Right atrium auricular region (tissue), 2 donors: Measurements from ENCODE around the gene RBMS1. TPM values are rescaled to one million over a fixed set of nuclear protein-coding genes. Genes with fewer than 3 reads are reported as not detected.
A peak's percentile ranks its signal among the peaks of the same experiment; 100 is the strongest.

Experiments used
- DNase-seq: peaks from one replicate; pipeline ENCODE4 v3.0.0-alpha.2; 2019; ENCODE audit warnings: low spot score
- H3K27ac ChIP-seq, 2 donors: fragments of 200-600 bp; sonication (generic); 1 replicate in 1 of 2; 2 replicates in 1 of 2; pipeline ENCODE4 v1.5.1; 2016 to 2019
- H3K27me3 ChIP-seq, 2 donors: fragments of 200-600 bp; sonication (generic); one replicate each; pipeline versions ENCODE4 v1.5.1 to v1.6.0; 2017 to 2019
- H3K36me3 ChIP-seq: fragments of 200-600 bp; sonication (generic); one replicate; pipeline ENCODE4 v1.5.1; 2016
- H3K4me1 ChIP-seq, 2 donors: fragments of 200-600 bp; sonication (generic); one replicate each; pipeline versions ENCODE4 v1.5.1 to v1.6.0; 2017 to 2019
- H3K4me3 ChIP-seq, 2 donors: fragments of 200-600 bp; sonication (generic); 1 replicate in 1 of 2; 2 replicates in 1 of 2; pipeline ENCODE4 v1.5.1; 2017 to 2019; ENCODE audit warnings: mild to moderate bottlenecking in 1 of 2, moderate library complexity in 1 of 2
- H3K9me3 ChIP-seq, 2 donors: fragments of 200-600 bp; sonication (generic); one replicate each; pipeline ENCODE4 v1.5.1; 2019
- CTCF ChIP-seq, 2 donors: fragments of 200-600 bp; sonication (generic); IDR thresholded peaks; one replicate each; pipeline ENCODE4 v1.5.1; 2019; ENCODE audit warnings: antibody characterized with exemption in 2 of 2
- total RNA-seq, 2 donors: library from RNA; depleted of rRNA; stranded (reverse); fragments of >200 nt; gene quantifications; one replicate each; pipeline ENCODE4 v1.1.0, GENCODE V29; 2016

Gene RBMS1
- total RNA-seq, 2 donors from 2014 or later: 52.3 to 57.0 TPM

DNA sequence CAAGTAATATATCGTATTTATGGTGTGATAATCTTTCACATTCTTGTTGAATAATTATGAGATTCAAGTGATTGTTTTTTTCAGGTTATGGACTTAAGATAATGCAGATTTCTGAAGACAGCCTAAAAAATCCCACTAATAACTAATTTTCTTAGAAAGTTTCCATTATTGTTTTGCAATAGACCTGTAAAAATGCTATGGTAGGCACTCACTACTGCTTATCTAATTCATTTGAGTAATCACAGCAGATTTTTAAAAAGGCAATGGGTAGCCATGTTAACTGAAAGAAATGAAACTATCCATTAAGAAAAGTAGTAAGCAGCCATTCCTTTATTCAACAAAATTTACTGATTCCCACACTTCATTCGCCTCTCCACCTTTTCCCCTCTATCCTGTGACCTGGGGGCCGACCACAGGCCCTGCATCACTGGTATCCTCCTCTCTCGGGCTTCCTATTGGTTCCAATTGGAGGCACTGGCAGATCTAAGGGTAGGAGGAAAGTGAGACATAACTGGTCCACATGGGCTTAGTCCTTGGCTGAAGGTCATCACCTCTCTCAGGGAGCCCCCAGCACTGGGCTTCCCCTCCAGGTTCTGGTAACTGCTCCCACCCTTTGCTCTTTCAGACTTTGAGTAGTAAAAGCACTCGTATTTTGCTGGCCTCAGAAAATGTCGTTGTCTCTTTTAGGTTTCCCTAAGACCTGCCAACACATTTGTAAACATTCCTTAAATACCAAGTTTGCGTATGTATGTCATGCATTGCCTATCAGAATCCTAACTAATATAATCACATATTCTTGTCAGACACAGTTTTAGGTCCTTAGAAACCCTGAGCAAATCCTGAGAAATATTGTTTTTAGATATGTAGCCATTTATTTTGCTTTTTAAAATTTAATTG is 18.5 kb downstream of the RBMS1 start:
- H3K9me3 ChIP-seq: no peaks in the 10 kb centered on the region
- TF ChIP-seq CTCF (IDR thresholded peaks at IDR 0.05): no peak
- H3K4me1 ChIP-seq: peaks cover 0 to 48% of the 10 kb centered on the region in 2 donors
- no peak overlapping the region for H3K4me3 ChIP-seq
- H3K27me3 ChIP-seq: no peaks in the 10 kb centered on the region
- no peak for DNase-seq
- H3K27ac ChIP-seq: peak overlapping the region in 1 of 2 donors; percentile 21
- H3K36me3 ChIP-seq: no peaks in the 10 kb centered on the region

DNA sequence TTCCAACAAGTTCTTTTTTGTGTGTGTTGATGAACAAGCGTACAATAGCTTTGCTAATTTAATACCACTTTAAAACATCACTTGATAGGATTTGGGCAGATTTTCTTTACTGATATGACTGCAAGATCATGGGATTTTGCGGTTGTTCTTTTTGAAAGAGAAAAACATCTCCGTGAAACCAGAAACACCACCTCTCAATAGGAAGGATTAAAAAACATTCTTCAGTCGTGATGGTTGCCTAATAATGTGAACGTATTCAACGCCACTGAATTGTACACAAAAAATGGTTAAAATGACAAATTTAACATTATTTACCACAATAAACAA is 19.3 kb downstream of the RBMS1 start:
- no peaks in the 10 kb centered on the region for H3K36me3 ChIP-seq
- no peaks in the 10 kb centered on the region for H3K9me3 ChIP-seq
- H3K4me1 ChIP-seq: peaks cover 0 to 51% of the 10 kb centered on the region in 2 donors
- peak overlapping the region in 1 of 2 donors; percentile 5 for H3K27ac ChIP-seq
- no peak for DNase-seq
- TF ChIP-seq CTCF (IDR thresholded peaks at IDR 0.05): no peak
- no peak overlapping the region for H3K4me3 ChIP-seq
- H3K27me3 ChIP-seq: no peaks in the 10 kb centered on the region

GRCh38 chr2:160473468-160474318 is 19.9 kb downstream of the RBMS1 start:
- H3K27ac ChIP-seq: peak overlapping the region in 1 of 2 donors; percentile 5

GRCh38 chr2:160472839-160473251 is 20.8 kb downstream of the RBMS1 start:
- peak overlapping the region; percentile 12 to 35 for H3K27ac ChIP-seq
- DNase-seq: no peak
- no peak overlapping the region for H3K4me3 ChIP-seq
- H3K9me3 ChIP-seq: no peaks in the 10 kb centered on the region
- H3K36me3 ChIP-seq: no peaks in the 10 kb centered on the region
- H3K27me3 ChIP-seq: no peaks in the 10 kb centered on the region
- peaks cover 0 to 50% of the 10 kb centered on the region in 2 donors for H3K4me1 ChIP-seq
- TF ChIP-seq CTCF (IDR thresholded peaks at IDR 0.05): no peak

More at GRCh38 chr2:160473468-160474318, 19.9 kb downstream of the RBMS1 start:
- DNase-seq: no peak
- Histone ChIP-seq H3K27me3 (no peaks in the 10 kb centered on the region), H3K4me1 (peaks cover 0 to 51% of the 10 kb centered on the region in 2 donors), H3K9me3 (no peaks in the 10 kb centered on the region), H3K36me3 (no peaks in the 10 kb centered on the region), H3K4me3 (no peak overlapping the region)
- no peak for TF ChIP-seq CTCF (IDR thresholded peaks at IDR 0.05)

- H3K4me3 ChIP-seq: no peak overlapping the region
- peaks cover 0 to 50% of the 10 kb centered on the region in 2 donors for H3K4me1 ChIP-seq
- no peaks in the 10 kb centered on the region for H3K36me3 ChIP-seq
- H3K27ac ChIP-seq: peak overlapping the region; percentile 12 to 35
- no peaks in the 10 kb centered on the region for H3K27me3 ChIP-seq
- TF ChIP-seq CTCF (IDR thresholded peaks at IDR 0.05): no peak
- no peak for DNase-seq
- H3K9me3 ChIP-seq: no peaks in the 10 kb centered on the region
Measured at GRCh38 chr2:160471950-160472349, 21.7 kb downstream of the RBMS1 start.
